Measurements from ENCODE around the gene TICAM2. TPM values are rescaled to one million over a fixed set of nuclear protein-coding genes. Genes with fewer than 3 reads are reported as not detected.

Gene TICAM2
- total RNA-seq = 0.47 and 1.4 TPM in 2 replicates

GRCh38 chr5:115601701-115602590, at the start of gene TICAM2:
TSS of gene TICAM2 (minus strand) at chr5:115602479. CDS start at chr5:115581256, 21,223 bp downstream.

GRCh38 chr5:115625579-115626444, 23.5 kb upstream of the TICAM2 start, which contains the start of gene TMED7:
TSS of gene TMED7 (minus strand) at chr5:115626036. CDS start at chr5:115625792, 244 bp downstream.

GRCh38 chr5:115544436-115545350, 57.6 kb downstream of the TICAM2 start, which contains the start of gene FEM1C:
TSS of gene FEM1C (minus strand) at chr5:115544775. CDS start at chr5:115543493, 1,282 bp downstream.

Other genes with a start within 250 kb of the TICAM2 start
- gene FEM1C, start 57.7 kb downstream of the TICAM2 start, total RNA-seq = 5.8 and 6.3 TPM in 2 replicates
- gene TMED7, start 23.6 kb upstream of the TICAM2 start, total RNA-seq = 107 and 111 TPM in 2 replicates
- gene CDO1, start 214.2 kb upstream of the TICAM2 start, total RNA-seq = not detected in 2 replicates
- gene ATG12, start 239.1 kb upstream of the TICAM2 start, total RNA-seq = 23.0 and 43.8 TPM in 2 replicates
- 139 and 257 TPM in 2 replicates for gene AP3S1, start 239.5 kb upstream of the TICAM2 start, total RNA-seq